GM12878 (cell line): Measurements from ENCODE around the gene SENP5. TPM values are rescaled to one million over a fixed set of nuclear protein-coding genes. Genes with fewer than 3 reads are reported as not detected.

ENCODE experiments used
- ATAC-seq: fragments of 200-7000 bp; cut with Tn5 transposase; 3 replicates; pipeline ENCODE4 v1.9.1; 2020; ENCODE audit warnings: mild to moderate bottlenecking, moderate library complexity
- BruUV-seq: library from RNA; stranded (reverse); fragments of 400-500 nt; replicated peaks from 2 replicates; lab custom pipeline; 2021; lab: Mats Ljungman, UMichigan
- CTCF ChIA-PET: fragments of 300-600 bp; sonication (Branson Sonifier 250); formaldehyde crosslinking; extraction: SDS; loops from one replicate; lab custom pipeline; 2021; ENCODE audit warnings: inconsistent platforms; lab: Yijun Ruan, JAX
- POLR2A ChIA-PET: fragments of 350-600 bp; formaldehyde crosslinking; extraction: SDS; loops from one replicate; lab custom pipeline; 2021; ENCODE audit warnings: inconsistent platforms; lab: Charles Lee
- RAD21 ChIA-PET: fragments of 300-600 bp; sonication (Branson Sonifier 250); formaldehyde crosslinking; loops from one replicate; lab custom pipeline; 2023; ENCODE audit warnings: antibody characterized with exemption; ENCODE audit not compliant: unreplicated experiment; lab: Charles Lee
- SMC1A ChIA-PET: fragments of 300-600 bp; sonication (Branson Sonifier 250); formaldehyde crosslinking; loops from one replicate; lab custom pipeline; 2023; ENCODE audit not compliant: unreplicated experiment, uncharacterized antibody; lab: Charles Lee
- DNase-seq: peaks from one replicate; pipeline ENCODE4 v3.0.0-alpha.2; 2011; ENCODE audit warnings: low read depth, low spot score
- FAIRE-seq: peaks from 3 replicates; lab custom pipeline; 2011; peaks lifted over from hg19 to GRCh38; lab: Jason Lieb, UNC
- H2AFZ ChIP-seq: 2 replicates; pipeline ENCODE4 v1.6.0; 2011; ENCODE audit warnings: low read depth, low read length, control low read depth; ENCODE audit not compliant: control insufficient read depth
- H3K27ac ChIP-seq: 2 replicates; pipeline ENCODE4 v1.5.1; 2011; ENCODE audit warnings: control low read depth; ENCODE audit not compliant: control insufficient read depth, insufficient read depth
- H3K27me3 ChIP-seq, 2 experiments: replicated peaks in 1 of 2; 2 replicates each; pipeline versions ENCODE4 v1.6.0 to v1.6.1; 2011; ENCODE audit warnings: low read length in 1 of 2; ENCODE audit not compliant: control insufficient read depth in 2 of 2, insufficient read depth in 2 of 2
- H3K36me3 ChIP-seq, 2 experiments: 2 replicates each; pipeline ENCODE4 v1.5.1; 2011; ENCODE audit warnings: low read length in 1 of 2; ENCODE audit not compliant: control insufficient read depth in 2 of 2, insufficient read depth in 2 of 2
- H3K4me1 ChIP-seq: 2 replicates; pipeline ENCODE4 v1.6.1; 2011; ENCODE audit warnings: mild to moderate bottlenecking, low read length, moderate library complexity, mixed read lengths; ENCODE audit not compliant: control insufficient read depth, insufficient read depth
- H3K4me2 ChIP-seq: 2 replicates; pipeline ENCODE4 v1.6.0; 2011; ENCODE audit warnings: control low read depth; ENCODE audit not compliant: control insufficient read depth, insufficient read depth
- H3K4me3 ChIP-seq: fragments of 200-600 bp; sonication (generic); 2 replicates; pipeline ENCODE4 v1.5.1; 2016
- H3K79me2 ChIP-seq: 2 replicates; pipeline ENCODE4 v1.6.0; 2011; ENCODE audit warnings: low read length; ENCODE audit not compliant: control insufficient read depth, insufficient read depth
- H3K9ac ChIP-seq: 2 replicates; pipeline ENCODE4 v1.8.0; 2011; ENCODE audit warnings: low read length, control low read depth, mixed read lengths; ENCODE audit not compliant: control insufficient read depth, insufficient read depth
- H3K9me3 ChIP-seq: replicated peaks from 3 replicates; pipeline ENCODE4 v1.5.1; 2011; ENCODE audit warnings: mild to moderate bottlenecking, low read length; ENCODE audit not compliant: control insufficient read depth, insufficient read depth
- H4K20me1 ChIP-seq: 2 replicates; pipeline ENCODE4 v1.6.0; 2011; ENCODE audit not compliant: control insufficient read depth, insufficient read depth
- CHD2 ChIP-seq: IDR thresholded peaks from 2 replicates; pipeline ENCODE4 v1.6.1; 2011; ENCODE audit warnings: low read depth, low read length, improper control_type of control experiment, borderline replicate concordance
- CREB1 ChIP-seq: IDR thresholded peaks from 2 replicates; pipeline ENCODE4 v1.6.1; 2012; ENCODE audit warnings: low read depth, mild to moderate bottlenecking, inconsistent platforms
- EED ChIP-seq: sonication (generic); IDR thresholded peaks from 2 replicates; pipeline ENCODE4 v1.6.1; 2016; ENCODE audit warnings: antibody characterized with exemption, low read depth
- HCFC1 ChIP-seq: fragments of 150-350 bp; IDR thresholded peaks from 2 replicates; pipeline ENCODE4 v1.6.1; 2014; ENCODE audit warnings: low read length
- IRF4 ChIP-seq: IDR thresholded peaks from 2 replicates; pipeline ENCODE4 v1.6.1; 2011; ENCODE audit warnings: low read depth, low read length
- IRF5 ChIP-seq: fragments of 450-650 bp; IDR thresholded peaks from 2 replicates; pipeline ENCODE4 v1.6.1; 2017; ENCODE audit warnings: borderline replicate concordance
- KDM1A ChIP-seq: fragments of 200-600 bp; sonication (generic); IDR thresholded peaks from 2 replicates; pipeline ENCODE4 v1.6.1; 2016; ENCODE audit warnings: borderline replicate concordance
- LARP7 ChIP-seq: fragments of 450-650 bp; IDR thresholded peaks from 2 replicates; pipeline ENCODE4 v1.6.1; 2017; ENCODE audit warnings: mild to moderate bottlenecking
- PAX8 ChIP-seq: fragments of 450-650 bp; IDR thresholded peaks from 2 replicates; pipeline ENCODE4 v1.6.1; 2017; ENCODE audit warnings: mild to moderate bottlenecking, moderate library complexity
- PBX3 ChIP-seq: IDR thresholded peaks from 2 replicates; pipeline ENCODE4 v1.6.1; 2011; ENCODE audit warnings: mild to moderate bottlenecking, low read depth, low read length, moderate library complexity; ENCODE audit not compliant: insufficient replicate concordance
- POLR2AphosphoS5 ChIP-seq: IDR thresholded peaks from 2 replicates; pipeline ENCODE4 v1.6.1; 2011; ENCODE audit warnings: mild to moderate bottlenecking, low read length, inconsistent platforms
- SPI1 ChIP-seq: IDR thresholded peaks from 2 replicates; pipeline ENCODE4 v1.6.1; 2011; ENCODE audit warnings: low read depth, mild to moderate bottlenecking, low read length, moderate library complexity, borderline replicate concordance; ENCODE audit not compliant: insufficient read depth
- SRF ChIP-seq, 2 experiments: IDR thresholded peaks; 2 replicates each; pipeline ENCODE4 v1.6.1; 2011; ENCODE audit warnings: low read depth in 2 of 2, low read length in 2 of 2, mild to moderate bottlenecking in 1 of 2, moderate library complexity in 1 of 2
- STAT3 ChIP-seq: IDR thresholded peaks from 2 replicates; pipeline ENCODE4 v1.6.1; 2011; ENCODE audit warnings: low read depth, low read length, improper control_type of control experiment
- TCF3 ChIP-seq: IDR thresholded peaks from 2 replicates; pipeline ENCODE4 v1.6.1; 2012; ENCODE audit warnings: low read depth, mild to moderate bottlenecking, low read length, borderline replicate concordance; ENCODE audit not compliant: insufficient read depth
- ZNF622 ChIP-seq: fragments of 450-650 bp; IDR thresholded peaks from 2 replicates; pipeline ENCODE4 v1.6.1; 2017; ENCODE audit warnings: mild to moderate bottlenecking, inconsistent platforms
- WGBS: methylation state at CpG from one replicate; pipeline ENCODE4 v1.1.6; 2016; ENCODE audit warnings: low lambda C conversion rate; ENCODE audit not compliant: insufficient replicate concordance, insufficient coverage; ENCODE audit errors: missing lambda C conversion rate; 5-methylcytosine and 5-hydroxymethylcytosine counted together
- in situ Hi-C: fragments of 300-500 bp; cut with MboI; formaldehyde crosslinking; loops from 9 replicates; pipeline ENCODE4 v1.14.3; 2018; ENCODE audit warnings: mixed read lengths
- intact Hi-C: fragments of 100-400 bp; cut with micrococcal nuclease; formaldehyde crosslinking; loops from one replicate; pipeline ENCODE4 v1.14.2; 2022; ENCODE audit not compliant: unreplicated experiment
- polyA plus RNA-seq, 11 experiments: library from polyadenylated mRNA; depleted of rRNA in 4 of 11; unstranded in 6 of 11; stranded (reverse) in 5 of 11; fragments of >200 nt; fragmentation: Nextera tagmentation in 4 of 11; fragmentation: Illumina TruSeq in 1 of 11; extraction: Ambion mirVana in 4 of 11; extraction: Trizol in 1 of 11; gene quantifications; 1 replicate in 1 of 11; 2 replicates in 10 of 11; pipeline versions ENCODE4 v1.2.1 to v1.2.3, GENCODE V29; 2011 to 2016; ENCODE audit warnings: inconsistent platforms in 2 of 11, missing spikeins in 2 of 11, low read depth in 1 of 11
- total RNA-seq, 4 experiments: library from RNA; depleted of rRNA in 3 of 4; stranded (reverse); fragments of >200 nt in 3 of 4; fragmentation: Illumina TruSeq in 1 of 4; extraction: Trizol in 1 of 4; gene quantifications; 2 replicates each; pipeline versions ENCODE4 v1.2.1 to v1.2.3, GENCODE V29; 2013 to 2021

The SENP5 gene
- total and polyA plus RNA-seq, 10 of the 15 experiments (the other 5 are each of a cell fraction or from before 2014, with no cell fraction given): 6.4 to 28.4 (median 15.6) TPM

- SMC1A ChIA-PET: interaction anchor here (0.7 to 2.1 kb wide), 4 partner anchors 8 to 128 kb away, joined by 4 to 10 read pairs (median 4); partner anchors contain the start of gene NCBP2
- Histone ChIP-seq H3K36me3 (no peaks in the 10 kb centered on the region), H3K9me3 (no peaks in the 10 kb centered on the region), H3K27me3 (no peaks in the 10 kb centered on the region), H3K4me1 (peaks cover 4% of the 10 kb centered on the region; the same call in 1 of the 2 replicates), H2AFZ (peak overlapping the region; percentile 76), H3K79me2 (peaks cover 50% of the 10 kb centered on the region), H3K4me3 (peak overlapping the region; percentile 73), H3K27ac (peak overlapping the region; percentile 82), H3K9ac (peak overlapping the region; percentile 92), H3K4me2 (peak overlapping the region; percentile 89; the same call in 1 of the 2 replicates), H4K20me1 (no peaks in the 10 kb centered on the region)
- ATAC-seq: peak; percentile 66
- POLR2A ChIA-PET: interaction anchor here (0.5 to 3.0 kb wide), 9 partner anchors 13 to 438 kb away, joined by 3 to 40 read pairs (median 4); partner anchors contain the start of gene NCBP2
- intact Hi-C loops (no loop called here), in situ Hi-C loops (no loop called here)
- WGBS: 3% methylated on average over 29 of the region's 29 CpGs
- no peak for DNase-seq
- RAD21 ChIA-PET: interaction anchor here (0.8 to 3.7 kb wide), 5 partner anchors 13 to 259 kb away, joined by 3 to 46 read pairs (median 6); partner anchors contain the start of gene NCBP2
- no TSS peak for BruUV-seq
- FAIRE-seq: no peak
- CTCF ChIA-PET: interaction anchor here (0.6 to 2.6 kb wide), 8 partner anchors 10 to 259 kb away, joined by 3 to 12 read pairs (median 4); partner anchors contain the start of gene NCBP2
- TF ChIP-seq LARP7 (peak; percentile 37; the same call in 1 of the 2 replicates), CREB1 (no peak), ZNF622 (no peak), SRF (IDR thresholded peaks at IDR 0.05; ENCODE audit: low read depth in 2 of 2, low read length in 2 of 2) (no peak), SPI1 (peak; percentile 31; the same call in 1 of the 2 replicates)
Measured at GRCh38 chr3:196868297-196868661, 559 bp downstream of the SENP5 start.

GRCh38 chr3:196872316-196872715 lies 4.6 kb downstream of the SENP5 start:
- no TSS peak for BruUV-seq
- H3K4me3 ChIP-seq: no peak overlapping the region
- H3K4me2 ChIP-seq: 0 out of 2 replicates have a peak overlapping the region, but pooled peaks have one; percentile 30
- no peaks in the 10 kb centered on the region for H3K9me3 ChIP-seq
- ATAC-seq (no peak), DNase-seq (no peak), FAIRE-seq (no peak)
- RAD21 ChIA-PET: interaction anchor here (0.6 to 0.7 kb wide), 2 partner anchors 136 to 439 kb away, joined by 3 to 4 read pairs; no protein-coding TSS in a partner anchor
- H4K20me1 ChIP-seq: no peaks in the 10 kb centered on the region
- H3K79me2 ChIP-seq: peaks cover 81% of the 10 kb centered on the region
- in situ Hi-C loops (no loop called here), intact Hi-C loops (loop anchor here (1.0 kb wide), 1 partner anchor 66 kb away; no protein-coding TSS in a partner anchor)
- no peaks in the 10 kb centered on the region for H3K27me3 ChIP-seq
- no peak overlapping the region for H3K27ac ChIP-seq
- H3K36me3 ChIP-seq: no peaks in the 10 kb centered on the region
- CTCF ChIA-PET: interaction anchor here (0.6 kb wide), 1 partner anchor 157 kb away, joined by 3 read pairs; no protein-coding TSS in a partner anchor
- H2AFZ ChIP-seq: no peak overlapping the region
- no peak overlapping the region for H3K9ac ChIP-seq
- POLR2A ChIA-PET: interaction anchor here (1.0 kb wide), 1 partner anchor 10 kb away, joined by 3 read pairs; no protein-coding TSS in a partner anchor
- WGBS: 95% methylated on average over 4 of the region's 4 CpGs
- peaks cover 4% of the 10 kb centered on the region; the same call in 1 of the 2 replicates for H3K4me1 ChIP-seq
- SMC1A ChIA-PET: interaction anchor here (0.6 to 1.5 kb wide), 2 partner anchors 35 to 541 kb away, joined by 4 to 5 read pairs; no protein-coding TSS in a partner anchor
- no peak for TF ChIP-seq STAT3
- TF ChIP-seq EED: no peak
- TF ChIP-seq POLR2AphosphoS5: no peak
- TF ChIP-seq IRF5: no peak
- no peak for TF ChIP-seq CHD2
- no peak for TF ChIP-seq TCF3
- TF ChIP-seq PAX8: no peak
- no peak for TF ChIP-seq HCFC1
- no peak for TF ChIP-seq KDM1A
- no peak for TF ChIP-seq PBX3
- TF ChIP-seq IRF4: no peak
